Natural killer cell (primary cell): ENCODE data around the gene ALPK1. TPM values are rescaled to one million over a fixed set of nuclear protein-coding genes. Genes with fewer than 3 reads are reported as not detected.
A peak's percentile ranks its signal among the peaks of the same experiment; 100 is the strongest.

Experiments
- ATAC-seq, 3 donors: fragments of 150-1000 bp in 2 of 3; fragments of 200-7000 bp in 1 of 3; cut with Tn5 transposase; 1 replicate in 1 of 3; 2 replicates in 2 of 3; pipeline ENCODE4 v1.10.0; 2021; ENCODE audit warnings: mild to moderate bottlenecking in 2 of 3, moderate library complexity in 2 of 3
- DNase-seq, 2 donors: peaks; one replicate each; pipeline versions ENCODE4 v3.0.0 to v3.0.0-alpha.2; 2013 to 2021; ENCODE audit warnings: mixed read lengths in 1 of 2
- H3K27ac ChIP-seq: one replicate; pipeline ENCODE4 v1.5.1; 2013; ENCODE audit warnings: mild to moderate bottlenecking, low read length
- H3K27me3 ChIP-seq: one replicate; pipeline ENCODE4 v1.6.1; 2013; ENCODE audit warnings: low read length; ENCODE audit not compliant: control insufficient read depth, insufficient read depth
- H3K36me3 ChIP-seq: one replicate; pipeline ENCODE4 v1.6.1; 2013; ENCODE audit warnings: low read length; ENCODE audit not compliant: control insufficient read depth, insufficient read depth
- H3K4me1 ChIP-seq: one replicate; pipeline ENCODE4 v1.6.1; 2013; ENCODE audit warnings: low read length; ENCODE audit not compliant: control insufficient read depth, insufficient read depth
- H3K4me3 ChIP-seq: one replicate; pipeline ENCODE4 v1.5.1; 2013; ENCODE audit warnings: low read length
- H3K9me3 ChIP-seq: one replicate; pipeline ENCODE4 v1.6.1; 2013; ENCODE audit warnings: low read length; ENCODE audit not compliant: control insufficient read depth, insufficient read depth
- H3K27ac Mint-ChIP-seq, 2 donors: one replicate each; pipeline ENCODE4 v1.8.0; 2022; ENCODE audit warnings: mild to moderate bottlenecking in 2 of 2, mixed read lengths in 2 of 2, moderate library complexity in 1 of 2
- H3K27me3 Mint-ChIP-seq, 2 donors: one replicate each; pipeline ENCODE4 v1.8.0; 2022; ENCODE audit warnings: low read depth in 2 of 2, mixed read lengths in 2 of 2
- H3K36me3 Mint-ChIP-seq: one replicate; pipeline ENCODE4 v1.8.0; 2022; ENCODE audit warnings: mixed read lengths
- H3K4me1 Mint-ChIP-seq, 2 donors: one replicate each; pipeline ENCODE4 v1.8.0; 2022; ENCODE audit warnings: mixed read lengths in 2 of 2
- H3K4me3 Mint-ChIP-seq: one replicate; pipeline ENCODE4 v1.8.0; 2022; ENCODE audit warnings: mild to moderate bottlenecking, moderate library complexity, mixed read lengths
- H3K9me3 Mint-ChIP-seq, 2 donors: one replicate each; pipeline ENCODE4 v1.8.0; 2022; ENCODE audit warnings: mixed read lengths in 2 of 2
- CTCF ChIP-seq: fragments of 200-600 bp; IDR thresholded peaks from one replicate; pipeline ENCODE4 v1.8.0; 2022; ENCODE audit warnings: antibody characterized with exemption
- WGBS: methylation state at CpG from one replicate; pipeline ENCODE4 v1.1.7; 2013; ENCODE audit warnings: missing lambda C conversion rate; ENCODE audit not compliant: insufficient coverage; 5-methylcytosine and 5-hydroxymethylcytosine counted together
- intact Hi-C: fragments of 100-400 bp; cut with micrococcal nuclease; formaldehyde crosslinking; loops from one replicate; pipeline ENCODE4 v1.14.2; 2022
- total RNA-seq, 4 donors: library from RNA; stranded (reverse); fragments of 120-200 nt in 1 of 4; gene quantifications; one replicate each; pipeline versions ENCODE4 v1.2.3 to v1.2.4, GENCODE V29; 2013 to 2022

The ALPK1 gene
- total RNA-seq, 3 donors from 2014 or later (not counting 1 experiment from before 2014, with no cell fraction given), result 1.9 to 6.5 (median 3.9) TPM

- Mint-ChIP-seq H3K4me1 (peaks cover 64 to 72% of the 10 kb centered on the region in 2 donors), H3K4me3 (peak overlapping the region; percentile 95), H3K9me3 (no peaks in the 10 kb centered on the region), H3K27me3 (no peaks in the 10 kb centered on the region), H3K27ac (peak overlapping the region; percentile 88 to 89), H3K36me3 (no peaks in the 10 kb centered on the region)
- DNase-seq, result peak in 1 of 2 donors; percentile 45
- Histone ChIP-seq H3K4me1 (peaks cover 32% of the 10 kb centered on the region), H3K27ac (no peak overlapping the region), H3K36me3 (no peaks in the 10 kb centered on the region), H3K9me3 (no peaks in the 10 kb centered on the region), H3K27me3 (no peaks in the 10 kb centered on the region), H3K4me3 (no peak overlapping the region)
- intact Hi-C loops, result no loop called here
- no peak for TF ChIP-seq CTCF
- WGBS, result 3% methylated on average over 4 of the region's 6 CpGs
- no peak for ATAC-seq
Observed at GRCh38 chr4:112284166-112284565, 13.0 kb upstream of the ALPK1 start.

GRCh38 chr4:112284662-112285411, 12.3 kb upstream of the ALPK1 start:
- H3K27ac Mint-ChIP-seq, result peak overlapping the region; percentile 88 to 89
- peaks cover 37% of the 10 kb centered on the region for H3K4me1 ChIP-seq

GRCh38 chr4:112287258-112287989, 9.7 kb upstream of the ALPK1 start:
- intact Hi-C loops, result loop anchor here (5.0 kb wide), 1 partner anchor 35 kb away; no protein-coding TSS in a partner anchor
- Histone ChIP-seq H3K36me3 (no peaks in the 10 kb centered on the region), H3K4me1 (peaks cover 36% of the 10 kb centered on the region), H3K27me3 (no peaks in the 10 kb centered on the region), H3K27ac (peak overlapping the region; percentile 48), H3K9me3 (no peaks in the 10 kb centered on the region), H3K4me3 (no peak overlapping the region)
- H3K4me3 Mint-ChIP-seq, result peak overlapping the region; percentile 68
- no peak for TF ChIP-seq CTCF
- no peak for ATAC-seq
- no peaks in the 10 kb centered on the region for H3K36me3 Mint-ChIP-seq
- H3K9me3 Mint-ChIP-seq, result no peaks in the 10 kb centered on the region
- DNase-seq, result peak in 1 of 2 donors; percentile 58
- peaks cover 56 to 60% of the 10 kb centered on the region in 2 donors for H3K4me1 Mint-ChIP-seq
- WGBS, result 67% methylated on average over 7 of the region's 8 CpGs
- peak overlapping the region; percentile 77 to 88 for H3K27ac Mint-ChIP-seq
- H3K27me3 Mint-ChIP-seq, result no peaks in the 10 kb centered on the region

More at GRCh38 chr4:112284662-112285411, 12.3 kb upstream of the ALPK1 start:
- Mint-ChIP-seq H3K4me3 (peak overlapping the region; percentile 95), H3K36me3 (no peaks in the 10 kb centered on the region), H3K4me1 (peaks cover 69 to 73% of the 10 kb centered on the region in 2 donors), H3K9me3 (no peaks in the 10 kb centered on the region), H3K27me3 (no peaks in the 10 kb centered on the region)
- TF ChIP-seq CTCF, result no peak
- intact Hi-C loops, result loop anchor here (1.0 to 5.0 kb wide), 2 partner anchors 37 to 53 kb away; no protein-coding TSS in a partner anchor
- peak overlapping the region; percentile 83 for H3K4me3 ChIP-seq
- DNase-seq (peak in 1 of 2 donors; percentile 74), ATAC-seq (peak in 2 of 3 donors; percentile 4 to 11)
- WGBS, result 0% methylated on average over 12 of the region's 15 CpGs
- H3K27me3 ChIP-seq, result no peaks in the 10 kb centered on the region
- H3K9me3 ChIP-seq, result no peaks in the 10 kb centered on the region
- H3K27ac ChIP-seq, result peak overlapping the region; percentile 67
- no peaks in the 10 kb centered on the region for H3K36me3 ChIP-seq
